NCI-H526 (cell line): ENCODE results near the gene ABI3BP.
A peak's percentile ranks its signal among the peaks of the same experiment; 100 is the strongest.
"Not testable (repeated sequence)": the region's sequence is repeated elsewhere in the genome, so short reads cannot be mapped to it uniquely, and the experiment has no call there.

ENCODE experiments used
- DNase-seq, 2 experiments: peaks; one replicate each; lab custom pipeline; 2025; lab: John Stamatoyannopoulos, UW

The ABI3BP gene

DNA sequence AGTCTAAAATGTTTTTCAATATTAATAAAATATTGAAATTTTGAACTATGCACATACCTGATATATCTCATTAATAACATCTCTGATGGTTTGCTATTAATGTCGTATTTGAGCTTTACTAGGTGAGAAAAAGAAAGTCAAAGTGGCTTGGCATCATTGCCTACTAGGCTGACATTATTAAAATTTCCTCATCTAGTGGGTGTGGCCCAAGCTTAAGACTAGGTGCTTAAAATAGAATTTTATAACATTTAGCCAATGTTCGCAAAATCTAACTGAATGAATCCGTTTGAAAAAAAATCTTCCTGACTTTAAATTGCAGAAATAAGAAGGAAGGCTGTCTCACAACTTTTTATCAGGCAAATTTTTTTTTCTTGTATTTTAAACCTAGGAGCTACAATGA is 46.1 kb downstream of the ABI3BP start:
- DNase-seq = no peak

DNA sequence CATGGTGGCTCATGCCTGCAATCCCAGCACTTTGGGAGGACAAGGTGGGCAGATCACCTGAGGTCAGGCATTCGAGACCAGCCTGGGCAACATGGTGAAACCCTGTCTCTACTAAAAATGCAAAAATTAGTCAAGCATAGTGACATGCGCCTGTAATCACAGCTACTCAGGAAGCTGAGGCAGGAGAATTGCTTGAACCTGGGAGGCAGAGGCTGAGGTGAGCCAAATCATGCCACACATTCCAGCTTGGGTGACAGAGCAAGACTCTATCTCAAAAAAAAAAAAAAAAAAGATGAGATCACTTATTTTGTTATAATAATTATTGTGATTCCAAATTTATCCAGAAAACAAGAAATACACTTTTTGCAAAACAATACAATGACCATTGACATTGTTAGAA is 47.1 kb downstream of the ABI3BP start:
- DNase-seq = not testable (repeated sequence)

DNA sequence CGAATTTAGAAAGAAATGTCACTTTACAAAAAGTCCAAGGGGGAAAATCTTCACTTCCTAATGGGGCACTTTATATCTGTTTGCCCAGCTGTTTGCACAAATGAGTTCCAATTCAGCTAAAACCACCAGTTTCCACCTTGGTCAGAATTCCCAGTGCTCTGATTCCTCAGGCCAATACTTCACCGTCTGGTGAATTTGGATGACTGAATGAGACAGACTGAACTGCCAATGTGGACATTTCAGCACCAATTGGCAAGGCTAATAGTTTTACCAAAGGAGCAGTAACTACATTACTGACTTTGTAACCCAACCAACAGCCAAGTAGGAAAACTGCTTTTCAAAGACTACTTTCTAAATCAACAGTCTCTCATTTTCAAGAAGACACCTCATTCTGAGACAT is 51.8 kb downstream of the ABI3BP start:
- DNase-seq = no peak

DNA sequence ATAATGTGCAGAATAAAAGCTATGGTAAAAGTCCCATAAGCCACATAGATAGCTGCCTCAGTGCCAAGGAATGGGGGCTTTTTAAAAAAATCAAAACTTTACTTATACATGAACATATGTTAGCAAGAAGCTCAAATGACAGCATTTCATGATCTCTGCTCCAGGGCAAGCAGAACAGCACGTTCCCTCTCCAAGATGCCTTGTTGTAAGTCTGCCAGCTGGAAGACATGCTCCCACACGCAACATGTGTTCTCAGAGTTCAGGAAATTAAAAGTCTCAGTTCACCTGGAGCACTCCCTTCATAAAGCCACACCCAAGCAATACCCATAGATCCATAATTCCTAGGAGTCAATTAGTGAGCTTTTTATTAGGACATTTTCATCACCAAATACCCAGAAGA is 52.2 kb downstream of the ABI3BP start:
- no peak for DNase-seq

DNA sequence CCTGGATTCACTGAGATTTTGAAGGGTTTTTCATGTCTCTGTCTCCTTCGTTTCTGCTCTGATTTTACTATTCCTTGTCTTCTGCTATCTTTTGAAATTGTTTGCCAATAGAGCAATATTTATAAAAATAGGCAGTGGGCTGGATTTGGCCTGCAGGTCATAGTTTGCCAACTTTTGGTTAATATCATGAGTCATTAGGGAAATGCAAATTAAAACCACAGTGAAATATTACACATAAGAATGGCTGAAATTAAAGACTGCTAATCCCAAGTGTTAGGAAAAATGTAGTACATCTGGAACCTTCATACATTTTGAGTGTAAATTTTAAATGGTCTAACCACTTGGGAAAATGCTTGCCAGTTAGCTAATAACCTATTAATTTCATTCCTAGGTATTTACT is 56.3 kb downstream of the ABI3BP start:
- no peak for DNase-seq

DNA sequence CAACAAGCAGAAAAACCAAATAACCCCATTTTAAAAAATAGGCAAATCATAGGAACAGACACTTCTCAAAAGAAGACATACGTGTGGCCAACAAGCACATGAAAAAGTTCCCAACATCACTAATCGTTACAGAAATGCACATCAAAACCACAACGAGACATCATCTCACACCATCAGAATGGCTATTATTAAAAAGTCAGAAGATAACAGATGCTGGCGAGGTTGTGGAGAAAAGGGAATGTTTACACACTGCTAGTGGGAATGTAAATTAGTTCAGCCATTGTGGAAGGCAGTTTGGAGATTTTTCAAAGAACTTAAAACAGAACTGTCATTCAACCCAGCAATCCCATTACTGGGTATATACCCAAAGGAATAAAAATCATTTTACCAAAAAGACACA is 60.7 kb downstream of the ABI3BP start:
- DNase-seq = no peak

DNA sequence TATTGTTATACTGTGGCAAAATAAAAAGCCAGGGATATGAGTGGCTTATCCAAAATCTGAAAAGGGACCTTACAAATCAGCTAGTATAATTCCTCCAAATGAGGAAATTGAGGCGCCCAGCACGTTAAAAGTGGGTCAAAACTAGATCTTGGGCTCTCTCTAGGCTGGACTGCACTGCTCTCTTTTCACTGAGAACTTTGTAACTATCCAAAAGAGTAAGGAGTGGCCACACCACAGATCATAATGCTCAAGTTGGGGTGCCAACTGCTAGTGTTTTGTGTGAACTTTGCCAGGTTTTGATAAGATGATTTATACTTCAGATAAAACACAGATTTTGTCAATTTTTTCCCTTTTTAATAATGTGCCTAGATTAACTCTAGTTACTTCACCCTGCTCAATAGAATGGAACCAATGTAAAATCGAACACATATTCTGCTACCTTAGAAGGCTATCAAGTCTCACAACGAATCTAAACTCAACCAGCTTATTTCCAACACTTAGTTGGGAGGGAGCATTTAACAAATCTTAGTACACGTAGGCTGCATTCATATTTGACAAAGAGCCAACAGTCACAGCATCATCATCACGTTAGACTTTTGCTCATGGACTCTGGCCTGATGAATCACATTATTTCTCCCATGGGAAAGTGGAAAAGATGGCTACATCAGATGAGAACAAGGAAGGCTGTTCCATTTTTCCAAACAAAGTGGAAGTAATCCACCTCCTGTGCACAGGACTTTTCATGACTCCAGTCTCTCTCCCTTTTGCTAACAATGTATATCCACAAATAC is 64.4 kb downstream of the ABI3BP start:
- no peak for DNase-seq

DNA sequence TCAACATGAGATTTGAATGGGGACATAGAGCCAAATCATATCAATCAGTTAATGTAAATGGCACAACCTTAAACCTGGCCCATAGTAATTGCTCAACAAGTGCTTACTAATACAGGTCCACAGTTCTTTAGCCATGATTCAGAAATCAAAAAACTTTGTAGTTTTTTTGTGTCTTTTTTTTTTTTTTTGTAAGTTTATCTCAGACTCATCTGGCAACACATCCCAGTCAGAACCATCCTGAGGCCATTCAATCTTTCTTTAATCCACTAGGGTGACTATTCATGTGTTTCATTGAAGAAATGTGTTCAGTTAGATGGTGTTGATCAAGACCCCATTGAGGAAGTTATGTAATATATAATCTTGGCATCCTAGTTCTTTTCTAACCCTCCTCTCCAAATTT is 65.4 kb downstream of the ABI3BP start:
- DNase-seq = no peak

DNA sequence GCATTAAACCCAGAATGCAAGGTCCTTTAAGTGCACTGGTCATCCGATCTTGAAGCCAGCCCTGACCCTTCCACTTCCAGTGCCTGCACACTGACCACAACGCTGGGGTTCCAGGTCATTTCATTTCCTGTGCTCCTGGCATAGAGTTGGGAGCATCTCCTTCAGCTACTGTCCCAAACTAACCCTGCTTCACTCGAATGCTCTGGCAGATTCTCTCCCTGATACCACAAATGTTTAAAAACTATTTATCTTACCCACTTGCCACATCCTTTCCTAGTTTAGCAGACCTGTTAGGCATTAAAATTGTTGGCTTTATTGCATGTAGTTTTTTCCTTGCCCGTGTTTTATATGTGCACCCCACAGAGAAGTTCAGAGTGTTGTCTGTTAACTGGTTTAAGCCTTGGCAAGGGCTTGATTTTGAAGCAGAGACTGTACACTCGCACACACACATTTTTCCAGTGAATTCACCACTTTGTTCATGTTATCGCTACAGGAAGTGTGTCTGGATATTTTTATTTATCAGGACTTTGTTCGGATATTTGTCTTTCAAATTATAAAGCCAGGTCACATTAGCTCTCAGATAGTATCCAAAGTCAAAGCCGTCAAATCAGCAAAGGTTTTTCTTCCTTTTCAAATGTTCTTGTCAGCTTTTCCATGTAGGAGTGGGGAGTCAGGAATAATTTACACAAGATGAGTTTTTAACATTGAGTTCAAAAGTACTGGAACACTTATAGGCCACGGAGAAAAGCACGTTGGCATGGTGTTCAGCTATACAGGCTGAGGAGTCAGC is 77.3 kb downstream of the ABI3BP start:
- no peak for DNase-seq

DNA sequence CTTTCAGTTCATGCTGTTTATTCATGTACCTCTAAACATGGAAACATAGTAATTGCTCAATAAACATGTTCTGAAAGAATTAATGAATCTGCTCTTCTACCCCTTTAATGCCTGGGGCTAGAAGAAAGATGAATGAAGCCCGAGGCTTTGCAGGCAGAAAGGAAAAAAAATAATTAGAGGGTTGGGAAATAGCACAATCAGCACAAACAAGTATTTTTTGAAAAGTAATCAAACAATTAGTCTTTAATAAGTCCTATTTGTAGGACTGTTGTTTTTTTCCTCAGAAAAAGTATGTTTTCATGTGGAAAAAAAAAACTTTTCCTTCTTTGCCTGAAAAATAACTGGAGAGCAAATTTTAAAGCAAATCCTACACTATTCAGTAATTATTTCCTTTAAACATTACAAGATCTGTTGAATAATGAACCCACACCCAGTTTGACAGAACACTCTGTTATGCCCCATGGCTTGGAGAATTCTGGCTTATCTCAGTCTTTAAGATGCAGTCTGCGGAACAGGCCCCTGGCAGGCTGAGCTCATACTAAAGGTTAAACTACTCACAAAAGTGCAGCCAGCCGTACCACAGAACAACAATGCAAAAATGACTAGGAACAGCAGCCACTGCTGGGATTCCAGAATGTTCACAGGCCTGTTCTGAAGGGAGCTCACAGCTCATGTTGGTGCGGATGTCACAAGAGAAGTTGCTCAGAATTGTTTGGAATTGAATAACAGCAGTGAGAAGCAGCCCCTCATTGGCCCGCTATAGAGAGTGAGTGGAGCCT is 79.2 kb downstream of the ABI3BP start:
- DNase-seq = no peak

DNA sequence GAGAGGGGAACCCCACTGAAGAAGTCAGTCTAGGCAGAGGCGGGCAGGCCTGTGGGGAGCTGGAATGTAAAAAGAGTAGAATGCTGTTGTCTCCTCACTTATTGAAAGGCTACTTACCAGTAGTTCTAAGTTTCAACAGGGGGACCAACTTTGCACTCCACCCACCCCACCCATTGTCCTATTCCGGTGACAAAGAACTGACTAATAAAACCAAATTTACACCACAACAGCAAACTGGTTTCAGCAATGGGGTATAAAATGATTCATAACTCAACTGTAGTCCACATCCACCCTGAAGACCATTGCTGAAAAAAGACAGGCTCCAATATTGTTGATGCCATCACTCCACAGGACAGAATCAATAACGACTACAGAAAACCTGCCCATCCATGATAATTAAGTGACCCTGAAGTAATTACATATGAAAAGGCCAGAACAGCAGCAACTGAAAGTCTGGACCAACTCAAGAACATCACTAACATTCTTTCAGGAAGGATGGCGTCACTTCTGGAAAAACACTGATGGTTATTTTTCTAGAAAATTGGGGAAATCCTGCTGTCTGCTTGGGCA is 80.2 kb downstream of the ABI3BP start:
- DNase-seq = no peak

DNA sequence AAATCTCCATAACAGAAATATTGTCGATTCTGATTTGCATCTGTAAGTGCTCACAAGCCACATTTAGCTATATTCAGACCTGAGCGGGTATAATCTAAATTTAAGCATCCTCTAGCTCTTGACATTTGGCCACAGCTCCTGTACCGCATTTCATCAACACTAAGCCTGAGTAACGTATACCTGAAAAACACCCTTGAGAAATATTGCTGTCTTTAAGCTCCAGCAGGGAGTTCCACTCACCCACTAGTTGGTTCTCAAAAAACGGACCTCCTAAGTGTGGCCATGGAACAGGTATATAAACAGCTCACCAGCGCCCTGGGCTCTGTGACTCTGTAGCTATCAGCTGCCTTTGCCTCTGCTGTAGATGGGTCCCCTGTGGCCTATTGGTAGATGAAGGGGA is 80.7 kb downstream of the ABI3BP start:
- no peak for DNase-seq

DNA sequence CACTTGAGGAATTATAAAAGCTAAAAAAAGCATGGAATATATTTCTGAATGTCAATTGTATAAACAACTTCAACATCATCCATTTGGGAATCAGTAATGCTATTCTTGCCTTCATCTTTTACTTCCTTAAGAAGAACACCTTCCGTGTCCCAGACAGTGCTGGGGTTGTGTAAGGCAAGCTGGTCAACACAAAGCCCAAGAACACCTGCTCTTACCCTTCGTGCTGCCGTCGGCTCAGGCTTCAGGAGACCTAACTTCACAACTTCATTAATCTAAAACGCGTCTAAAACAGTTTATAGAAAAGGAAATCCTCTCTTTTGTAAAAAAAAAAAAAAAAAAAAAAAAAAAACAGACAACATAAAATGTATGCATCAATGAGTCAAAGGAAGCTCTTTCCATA is 81.3 kb downstream of the ABI3BP start:
- no peak for DNase-seq

DNA sequence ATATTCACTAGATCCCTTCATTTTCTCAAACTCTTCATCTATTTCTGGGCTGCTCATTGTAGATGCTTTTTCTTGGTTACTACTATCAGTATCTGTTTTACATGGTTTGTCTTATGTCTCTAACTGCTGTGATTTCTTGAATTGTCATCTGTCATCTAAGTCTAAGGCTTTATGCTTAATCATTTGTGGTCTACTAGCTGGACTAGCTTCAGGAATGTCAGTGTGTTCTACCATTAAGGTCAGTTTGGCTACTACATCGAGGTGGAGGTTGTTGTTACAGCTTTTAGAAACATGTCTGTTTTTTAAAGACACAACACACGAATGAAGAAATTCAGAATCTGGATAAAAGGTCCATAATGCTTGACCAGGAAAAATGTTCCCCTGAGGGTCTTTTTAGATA is 82.2 kb downstream of the ABI3BP start:
- DNase-seq = no peak

DNA sequence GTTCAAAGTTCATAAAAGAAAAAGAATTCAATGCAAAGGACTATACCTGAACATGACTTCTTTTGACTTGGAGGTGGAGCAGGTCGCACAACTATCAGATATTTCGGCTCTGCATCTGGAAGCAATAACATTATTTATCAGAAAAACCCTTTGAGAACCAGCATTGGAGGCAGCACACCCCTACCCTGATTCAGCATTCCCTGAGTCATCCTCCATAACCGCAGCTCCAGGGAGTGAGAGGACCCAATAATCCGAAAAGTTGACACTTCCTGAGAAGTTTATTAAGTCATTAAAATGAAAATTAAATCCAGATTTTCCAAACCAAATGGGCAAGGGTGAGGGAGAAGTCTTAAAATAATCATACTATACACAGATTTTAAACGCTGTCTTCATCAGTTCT is 90.6 kb downstream of the ABI3BP start:
- no peak for DNase-seq

DNA sequence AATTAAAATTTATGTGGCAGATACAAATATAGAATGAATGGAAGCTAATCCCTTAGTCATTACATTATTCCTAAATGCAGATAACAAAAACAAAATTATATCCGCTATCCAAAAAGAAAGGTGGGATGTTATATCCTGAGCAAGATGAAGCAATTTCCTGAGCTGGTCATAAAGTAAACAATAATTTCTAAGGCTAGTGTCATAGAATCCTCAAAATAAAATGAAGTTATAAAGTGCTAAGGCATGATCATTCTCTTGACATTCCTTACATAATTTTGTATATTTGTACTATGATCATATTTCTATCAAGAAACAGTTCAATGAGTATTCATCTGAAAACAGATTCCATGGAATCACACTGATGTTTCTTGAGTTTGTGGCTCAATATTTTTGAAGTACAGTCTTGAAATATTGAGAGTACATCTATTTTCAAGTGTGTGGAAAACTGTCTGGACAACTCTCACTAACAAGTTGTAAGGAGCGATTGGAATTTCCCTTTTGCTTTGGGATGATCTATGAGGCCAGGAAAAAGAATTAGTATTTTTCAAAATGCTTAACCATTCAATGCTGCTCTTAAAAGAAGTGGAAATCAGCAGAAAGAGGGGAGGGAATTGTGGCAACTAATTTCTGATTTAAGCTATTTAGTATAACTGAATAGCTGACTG is 92.4 kb downstream of the ABI3BP start:
- no peak for DNase-seq

DNA sequence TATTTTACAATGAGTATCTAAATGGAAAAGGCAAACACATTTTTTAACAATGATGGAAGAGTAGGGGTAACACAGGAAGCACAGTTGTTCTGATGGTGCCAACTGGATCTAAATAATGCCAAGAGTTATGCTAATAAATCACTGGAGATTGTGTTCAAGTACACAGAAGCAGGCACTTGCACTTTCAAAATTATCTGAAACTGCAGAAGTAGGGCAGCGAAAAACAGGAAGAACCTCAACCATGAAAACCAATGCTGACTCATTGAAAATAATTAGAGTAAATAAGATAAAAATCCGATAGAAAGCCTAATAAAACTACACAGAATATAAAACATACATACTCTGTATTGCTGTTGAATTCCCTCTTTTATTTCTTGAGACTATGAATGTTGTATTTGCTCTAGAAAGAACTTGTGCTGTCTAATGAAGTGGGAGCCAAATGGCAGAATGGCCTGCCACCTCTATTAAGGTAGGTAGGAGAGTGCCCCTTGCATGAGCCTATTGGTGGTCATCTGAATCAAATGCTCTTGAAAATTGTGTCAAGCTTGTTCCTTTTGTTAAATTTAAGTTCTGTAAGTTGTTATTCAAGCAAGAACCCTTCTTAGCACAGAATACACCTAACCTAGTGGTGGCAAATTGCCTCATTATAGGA is 93.7 kb downstream of the ABI3BP start:
- no peak for DNase-seq

DNA sequence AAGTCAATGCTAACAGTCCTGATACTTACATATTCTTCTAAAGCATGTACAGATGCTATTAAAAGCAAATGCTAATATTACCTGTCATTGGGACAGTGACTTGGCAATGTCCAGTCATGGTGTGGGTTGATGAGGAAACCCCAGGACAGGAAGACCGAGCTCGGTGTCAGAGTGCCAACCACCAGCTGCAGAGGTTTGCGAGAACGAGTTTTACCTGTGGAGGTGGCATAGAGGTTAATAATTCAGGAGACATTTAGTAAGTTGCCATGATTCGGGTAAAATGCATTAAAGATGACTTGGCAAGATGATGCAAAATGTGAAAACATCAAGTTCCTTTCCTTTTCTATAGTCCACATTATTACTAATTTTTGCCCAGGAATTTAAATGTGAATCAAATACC is 94.5 kb downstream of the ABI3BP start:
- no peak for DNase-seq

DNA sequence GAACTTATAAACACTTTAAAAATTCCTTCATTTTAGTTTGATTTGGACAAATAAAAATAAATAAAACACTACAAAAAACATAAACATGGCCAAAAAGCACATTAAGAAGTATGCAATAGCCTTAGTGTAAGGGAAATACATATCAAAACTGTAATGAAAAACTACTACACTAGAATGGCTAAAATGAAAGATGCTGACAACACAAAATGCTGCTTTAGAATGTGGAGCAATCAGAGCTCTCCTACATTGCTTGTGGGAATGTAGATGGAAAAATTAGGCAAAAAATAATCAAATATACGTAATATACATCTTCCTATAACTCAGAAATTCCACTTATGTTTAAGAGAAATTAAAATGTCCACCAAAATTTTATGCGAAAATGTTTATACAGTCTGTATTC is 96.2 kb downstream of the ABI3BP start:
- no peak for DNase-seq

DNA sequence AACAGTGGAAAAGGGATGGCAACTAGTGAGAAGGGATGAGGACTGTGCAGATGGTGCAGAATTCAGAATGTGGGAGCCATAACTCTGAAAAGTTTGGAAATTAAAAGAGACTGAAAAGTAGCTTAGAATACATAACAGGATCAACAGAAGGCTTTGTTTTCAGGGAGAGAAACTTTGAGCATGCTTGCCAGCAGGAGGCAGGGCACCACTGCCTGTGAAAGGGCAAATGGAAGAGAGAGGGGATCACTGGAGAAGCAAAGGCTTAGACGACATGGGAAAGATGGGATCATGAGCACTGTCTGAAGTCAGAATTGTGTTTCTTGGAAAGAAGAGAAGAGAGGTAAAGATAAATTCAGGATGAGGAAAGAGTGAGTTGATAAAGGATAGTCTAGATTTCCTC is 99.6 kb downstream of the ABI3BP start:
- DNase-seq = peak in 1 of 2 experiments; percentile 17

DNA sequence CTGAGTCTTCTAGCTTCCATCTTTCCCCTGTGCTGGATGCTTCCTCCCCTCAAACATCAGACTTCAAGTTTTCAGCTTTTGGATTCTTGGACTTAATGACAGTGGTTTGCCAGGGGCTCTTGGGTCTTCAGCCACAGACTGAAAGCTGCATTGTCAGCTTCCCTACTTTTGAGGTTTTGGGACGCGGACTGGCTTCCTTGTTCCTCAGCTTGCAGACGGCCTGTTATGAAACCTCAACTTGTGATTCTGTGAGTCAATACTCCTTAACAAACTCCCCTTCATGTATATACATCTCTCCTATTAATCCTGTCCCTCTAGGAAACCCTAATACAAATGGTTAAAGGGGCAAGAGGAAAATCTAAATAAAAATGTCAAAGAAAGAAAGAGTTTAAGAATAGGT is 100.1 kb downstream of the ABI3BP start:
- no peak for DNase-seq
